Pancreas (tissue), 10 donors: ENCODE data around the gene PPP5C. TPM values are rescaled to one million over a fixed set of nuclear protein-coding genes. Genes with fewer than 3 reads are reported as not detected.

Source experiments
- ATAC-seq, 4 donors: fragments of 200-7000 bp; cut with Tn5 transposase; one replicate each; pipeline versions ENCODE4 v1.8.0 to v1.9.1; 2020; ENCODE audit warnings: mild to moderate bottlenecking in 4 of 4, moderate library complexity in 4 of 4
- DNase-seq, 6 donors: peaks; one replicate each; pipeline ENCODE4 v3.0.0-alpha.2; 2020
- FAIRE-seq: peaks from 2 replicates; lab custom pipeline; 2012; peaks lifted over from hg19 to GRCh38; lab: Jason Lieb, UNC
- H3K27ac ChIP-seq, 4 donors: fragments of 200-600 bp; sonication (generic); 1 replicate in 3 of 4; 2 replicates in 1 of 4; pipeline versions ENCODE4 v1.5.0 to v1.8.0; 2020
- H3K27me3 ChIP-seq, 4 donors: fragments of 200-600 bp; one replicate each; pipeline ENCODE4 v1.8.0; 2021
- H3K36me3 ChIP-seq, 3 donors: fragments of 200-600 bp; sonication (generic) in 1 of 3; one replicate each; pipeline versions ENCODE4 v1.5.0 to v1.8.0; 2020 to 2021
- H3K4me1 ChIP-seq, 3 donors: fragments of 200-600 bp; one replicate each; pipeline ENCODE4 v1.8.0; 2021
- H3K4me3 ChIP-seq, 4 donors: fragments of 200-600 bp; sonication (generic) in 2 of 4; one replicate each; pipeline versions ENCODE4 v1.5.0 to v1.8.0; 2020 to 2021
- H3K9me3 ChIP-seq, 4 donors: fragments of 200-600 bp; one replicate each; pipeline ENCODE4 v1.8.0; 2021
- CTCF ChIP-seq, 4 donors: fragments of 200-600 bp; sonication (generic) in 3 of 4; IDR thresholded peaks; one replicate each; pipeline versions ENCODE4 v1.5.0 to v1.8.0; 2021; ENCODE audit warnings: antibody characterized with exemption in 4 of 4
- WGBS, 2 donors: extraction: QIAGEN DNeasy Blood & Tissue Kit; methylation state at CpG; one replicate each; pipeline ENCODE4 v1.1.7; 2013; 5-methylcytosine and 5-hydroxymethylcytosine counted together
- intact Hi-C, 3 donors: fragments of 100-400 bp; cut with DNase I; formaldehyde crosslinking; loops; one replicate each; pipeline versions ENCODE4 v1.11.1 to v1.14.2; 2022
- polyA plus RNA-seq, 2 donors: library from polyadenylated mRNA; stranded (reverse); fragments of 200-250 nt; gene quantifications; one replicate each; pipeline ENCODE4 v1.2.3, GENCODE V29; 2013
- total RNA-seq, 6 donors: library from RNA; stranded (reverse); fragmentation: NEBNext Ultra II Directional in 4 of 6; extraction: Animal tissue kit (Norgen Biotek cat#: 25700) in 4 of 6; gene quantifications; one replicate each; pipeline versions ENCODE4 v1.2.1 to v1.2.4, GENCODE V29; 2021 to 2023
- donor health status: healthy with polysubstance abuse.
- donor health status: DM: no; HTN: no; CAD: no; lungs with moderate emphysema.
- donor health status: DM: no; HTN: no; CAD: no.
- donor health status: control.
- donor health status: control.
- donor health status: Bipolar disorder and iron deficiency.
- donor health status: DM: yes; HTN: yes; CAD: no.
- donor health status: DM: no; HTN: no; CAD: no.
- donor health status: DM: no; HTN: no; CAD: no.
- donor health status: DM: yes; HTN: yes; CAD: no.

PPP5C gene
- total and polyA plus RNA-seq, 8 donors = 16.7 to 53.9 (median 23.8) TPM

DNA sequence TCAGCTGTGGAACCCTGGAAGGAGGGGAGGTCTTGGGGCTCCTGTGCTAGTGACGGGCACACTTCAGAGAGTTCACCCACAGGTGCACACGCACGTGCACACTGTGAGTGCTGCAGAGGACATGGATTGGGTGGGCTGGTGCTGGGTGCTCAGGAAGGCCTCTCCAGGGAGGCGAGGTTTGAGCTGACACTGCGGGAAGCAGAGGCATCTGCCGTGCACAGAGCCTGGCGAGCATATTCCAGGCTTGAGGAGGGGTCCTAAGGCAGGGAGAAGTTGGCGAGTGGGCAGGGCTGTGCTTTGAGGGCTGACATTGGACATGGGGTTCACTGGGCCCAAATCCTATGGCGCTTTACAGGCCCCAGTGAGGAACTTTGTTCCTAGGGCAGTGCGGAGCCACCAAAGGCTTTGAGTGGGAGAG lies 40.8 kb downstream of the PPP5C start:
- intact Hi-C loops = no loop called here
- Histone ChIP-seq H3K4me1 (no peaks in the 10 kb centered on the region), H3K4me3 (no peak overlapping the region), H3K9me3 (no peaks in the 10 kb centered on the region), H3K27ac (no peak overlapping the region), H3K36me3 (peaks cover 4 to 30% (median 22%) of the 10 kb centered on the region in 3 donors), H3K27me3 (no peaks in the 10 kb centered on the region)
- 95 to 96% methylated on average over 10 of the region's 10 CpGs for WGBS, 2 donors
- DNase-seq = peak in 1 of 6 donors; percentile 30
- TF ChIP-seq CTCF (IDR thresholded peaks at IDR 0.05) = no peak
- no peak for ATAC-seq
- no peak for FAIRE-seq

GRCh38 chr19:46388311-46389095 lies 41.6 kb downstream of the PPP5C start:
- ATAC-seq = no peak
- WGBS, 2 donors = 93% methylated on average over 23 to 25 of the region's 25 CpGs

GRCh38 chr19:46390121-46390858 lies 43.4 kb downstream of the PPP5C start:
- Histone ChIP-seq H3K9me3 (no peaks in the 10 kb centered on the region), H3K4me1 (no peaks in the 10 kb centered on the region), H3K27ac (no peak overlapping the region), H3K4me3 (no peak overlapping the region), H3K27me3 (no peaks in the 10 kb centered on the region), H3K36me3 (peaks cover 4 to 17% (median 12%) of the 10 kb centered on the region in 3 donors)
- ATAC-seq = no peak
- WGBS, 2 donors = 92 to 93% methylated on average over 16 of the region's 16 CpGs
- peak in 2 of 6 donors; percentile 47 to 70 for DNase-seq
- no peak for FAIRE-seq
- intact Hi-C loops = loop anchor here in 2 of 3 donors (5.0 kb wide), 3 partner anchors 97 to 108 kb away; no protein-coding TSS in a partner anchor
- no peak for TF ChIP-seq CTCF (IDR thresholded peaks at IDR 0.05)

More at GRCh38 chr19:46388311-46389095, 41.6 kb downstream of the PPP5C start:
- Histone ChIP-seq H3K4me3 (no peak overlapping the region), H3K9me3 (no peaks in the 10 kb centered on the region), H3K4me1 (no peaks in the 10 kb centered on the region), H3K27ac (no peak overlapping the region), H3K27me3 (no peaks in the 10 kb centered on the region), H3K36me3 (peaks cover 4 to 26% (median 22%) of the 10 kb centered on the region in 3 donors)
- peak in 2 of 6 donors; percentile 43 to 64 for DNase-seq
- intact Hi-C loops = no loop called here
- FAIRE-seq = no peak
- TF ChIP-seq CTCF (IDR thresholded peaks at IDR 0.05) = no peak

GRCh38 chr19:46390866-46391265 lies 44.0 kb downstream of the PPP5C start:
- peak in 1 of 4 donors; percentile 8 for ATAC-seq
- no peak for TF ChIP-seq CTCF (IDR thresholded peaks at IDR 0.05)
- intact Hi-C loops = loop anchor here in 2 of 3 donors (5.0 kb wide), 3 partner anchors 96 to 109 kb away; no protein-coding TSS in a partner anchor
- Histone ChIP-seq H3K9me3 (no peaks in the 10 kb centered on the region), H3K4me3 (no peak overlapping the region), H3K27ac (no peak overlapping the region), H3K4me1 (no peaks in the 10 kb centered on the region), H3K27me3 (no peaks in the 10 kb centered on the region), H3K36me3 (peaks cover 4 to 17% (median 12%) of the 10 kb centered on the region in 3 donors)
- FAIRE-seq = no peak
- WGBS, 2 donors = 94 to 95% methylated on average over 18 of the region's 18 CpGs
- peak in 2 of 6 donors; percentile 41 to 58 for DNase-seq
